GM12801 (cell line): ENCODE results near the gene TEKT1.

Experiments used
- CTCF ChIP-seq: IDR thresholded peaks from one replicate; pipeline ENCODE4 v1.5.1; 2011; ENCODE audit warnings: control low read depth; ENCODE audit not compliant: insufficient read length; ENCODE audit errors: extremely low read depth

The TEKT1 gene

GRCh38 chr17:6757747-6758146 lies 73.8 kb downstream of the TEKT1 start:
- no peak for TF ChIP-seq CTCF

GRCh38 chr17:6756425-6757031 lies 75.0 kb downstream of the TEKT1 start:
- TF ChIP-seq CTCF, result no peak

GRCh38 chr17:6755731-6756184 lies 75.8 kb downstream of the TEKT1 start, which contains the start of gene XAF1:
Gene XAF1 (plus strand): TSS chr17:6756046. CDS start chr17:6756079, 33 bp downstream.
- TF ChIP-seq CTCF, result no peak

- no peak for TF ChIP-seq CTCF
Observed at GRCh38 chr17:6755281-6755680, 76.2 kb downstream of the TEKT1 start.

GRCh38 chr17:6753546-6753945 lies 78.0 kb downstream of the TEKT1 start:
- TF ChIP-seq CTCF, result no peak

GRCh38 chr17:6753006-6753445 lies 78.5 kb downstream of the TEKT1 start:
- no peak for TF ChIP-seq CTCF

GRCh38 chr17:6752068-6752909 lies 79.2 kb downstream of the TEKT1 start:
- TF ChIP-seq CTCF, result no peak
